ENCODE results near the gene SUPT20HL1. TPM values are rescaled to one million over a fixed set of nuclear protein-coding genes. Genes with fewer than 3 reads are reported as not detected.

SUPT20HL1 gene
- polyA plus RNA-seq, 1 experiment = not detected

DNA sequence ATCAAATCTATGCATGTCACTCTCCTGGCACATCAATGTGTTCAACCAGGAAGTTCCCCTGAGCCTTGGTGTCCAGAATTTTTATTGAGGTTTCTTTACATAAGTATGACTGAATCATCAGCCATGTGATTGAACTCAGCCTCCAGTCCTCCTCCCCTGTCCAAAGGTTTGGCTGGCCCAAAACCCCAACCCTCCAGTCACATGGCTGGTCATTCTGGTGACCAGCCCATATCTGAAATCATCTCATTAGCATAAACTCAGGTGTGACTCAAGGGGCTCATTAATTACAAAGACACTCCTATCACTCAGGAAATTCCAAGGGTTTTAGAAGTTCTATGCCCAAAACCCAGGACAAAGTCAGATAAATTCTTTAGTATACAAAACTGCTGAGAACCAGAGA lies 26.0 kb upstream of the SUPT20HL1 start:
- DNase-seq (ENCODE audit: low read depth) = no peak
- Histone ChIP-seq H3K36me3 (ENCODE audit: control insufficient read depth, insufficient read depth, low read length) (no peaks in the 10 kb centered on the region), H3K27me3 (ENCODE audit: control insufficient read depth, insufficient read depth, low read length) (no peaks in the 10 kb centered on the region), H3K4me3 (ENCODE audit: low read depth, low read length) (no peak overlapping the region)
- TF ChIP-seq, protein P1, sequence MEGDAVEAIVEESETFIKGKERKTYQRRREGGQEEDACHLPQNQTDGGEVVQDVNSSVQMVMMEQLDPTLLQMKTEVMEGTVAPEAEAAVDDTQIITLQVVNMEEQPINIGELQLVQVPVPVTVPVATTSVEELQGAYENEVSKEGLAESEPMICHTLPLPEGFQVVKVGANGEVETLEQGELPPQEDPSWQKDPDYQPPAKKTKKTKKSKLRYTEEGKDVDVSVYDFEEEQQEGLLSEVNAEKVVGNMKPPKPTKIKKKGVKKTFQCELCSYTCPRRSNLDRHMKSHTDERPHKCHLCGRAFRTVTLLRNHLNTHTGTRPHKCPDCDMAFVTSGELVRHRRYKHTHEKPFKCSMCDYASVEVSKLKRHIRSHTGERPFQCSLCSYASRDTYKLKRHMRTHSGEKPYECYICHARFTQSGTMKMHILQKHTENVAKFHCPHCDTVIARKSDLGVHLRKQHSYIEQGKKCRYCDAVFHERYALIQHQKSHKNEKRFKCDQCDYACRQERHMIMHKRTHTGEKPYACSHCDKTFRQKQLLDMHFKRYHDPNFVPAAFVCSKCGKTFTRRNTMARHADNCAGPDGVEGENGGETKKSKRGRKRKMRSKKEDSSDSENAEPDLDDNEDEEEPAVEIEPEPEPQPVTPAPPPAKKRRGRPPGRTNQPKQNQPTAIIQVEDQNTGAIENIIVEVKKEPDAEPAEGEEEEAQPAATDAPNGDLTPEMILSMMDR (IDR thresholded peaks at IDR 0.05; ENCODE audit: insufficient read depth, low read depth, low read length) = no peak
- CTCF ChIA-PET = no interaction called here
- POLR2A ChIA-PET = no interaction called here

DNA sequence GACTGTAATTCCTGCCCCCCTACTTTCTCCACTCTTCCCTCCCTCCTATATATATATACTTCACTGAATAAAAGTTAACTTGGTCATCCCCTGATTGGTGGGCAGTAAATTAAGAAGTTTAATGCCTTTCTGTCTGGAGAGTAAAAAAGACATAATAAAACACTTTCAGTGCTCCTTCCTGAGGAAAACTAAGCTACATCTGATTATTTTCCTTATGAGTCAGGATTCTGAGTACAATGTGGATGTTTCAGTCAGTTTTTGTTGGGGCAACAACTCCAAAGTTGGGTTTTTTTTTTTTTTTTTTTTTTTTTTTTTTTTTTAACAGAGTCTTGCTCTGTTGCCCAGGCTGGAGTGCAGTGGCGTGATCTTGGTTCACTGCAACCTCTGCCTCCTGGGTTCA lies 24.6 kb upstream of the SUPT20HL1 start:
- POLR2A ChIA-PET = interaction anchor here (0.7 kb wide), 1 partner anchor 10 kb away, joined by 4 read pairs; no protein-coding TSS in a partner anchor
- H3K4me3 ChIP-seq (ENCODE audit: low read depth, low read length) = no peak overlapping the region
- no peaks in the 10 kb centered on the region for H3K27me3 ChIP-seq (ENCODE audit: control insufficient read depth, insufficient read depth, low read length)
- TF ChIP-seq, protein P1 (IDR thresholded peaks at IDR 0.05; ENCODE audit: insufficient read depth, low read depth, low read length) = no peak
- no peaks in the 10 kb centered on the region for H3K36me3 ChIP-seq (ENCODE audit: control insufficient read depth, insufficient read depth, low read length)
- CTCF ChIA-PET = no interaction called here
- no peak for DNase-seq (ENCODE audit: low read depth)

DNA sequence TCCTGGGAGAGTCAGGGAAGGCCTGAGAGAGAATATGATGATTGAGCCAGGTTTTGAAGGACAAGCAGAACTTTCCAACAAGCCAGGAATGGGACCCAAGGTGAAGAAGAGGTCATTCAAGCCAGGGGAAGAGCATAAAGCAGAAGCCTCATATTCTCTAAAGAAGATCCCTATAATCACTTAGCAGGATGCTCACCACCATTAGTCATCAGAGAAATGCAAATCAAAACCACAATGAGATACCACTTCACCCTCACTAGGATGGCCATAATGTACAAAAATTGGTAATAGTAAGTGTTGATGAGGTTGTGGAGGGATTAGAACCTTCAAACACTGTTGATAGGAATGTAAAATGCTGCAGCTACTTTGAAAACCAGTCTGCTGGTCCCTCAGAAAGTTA lies 20.5 kb upstream of the SUPT20HL1 start:
- no peak for DNase-seq (ENCODE audit: low read depth)
- H3K36me3 ChIP-seq (ENCODE audit: control insufficient read depth, insufficient read depth, low read length) = no peaks in the 10 kb centered on the region
- ChIA-PET CTCF (no interaction called here), POLR2A (no interaction called here)
- no peak overlapping the region for H3K4me3 ChIP-seq (ENCODE audit: low read depth, low read length)
- TF ChIP-seq, protein P1 (IDR thresholded peaks at IDR 0.05; ENCODE audit: insufficient read depth, low read depth, low read length) = no peak
- H3K27me3 ChIP-seq (ENCODE audit: control insufficient read depth, insufficient read depth, low read length) = no peaks in the 10 kb centered on the region

DNA sequence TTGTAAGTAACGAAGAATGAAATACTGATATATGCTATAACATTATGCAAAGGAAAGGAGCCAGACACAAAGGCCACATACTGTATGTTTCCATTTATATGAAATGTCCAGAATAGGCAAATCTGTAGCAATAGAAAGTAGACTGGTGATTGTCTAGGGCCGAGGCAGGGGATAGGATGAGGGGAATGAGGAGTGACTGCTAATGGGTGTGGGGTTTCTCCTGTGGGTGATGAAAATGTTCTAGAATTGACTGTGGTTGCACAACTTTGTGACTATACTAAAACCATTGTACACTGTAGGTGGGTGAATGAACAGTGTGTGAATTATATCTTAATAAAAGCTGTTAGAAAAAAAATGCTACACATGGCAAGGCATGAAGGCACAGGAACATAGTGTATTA lies 19.9 kb upstream of the SUPT20HL1 start:
- TF ChIP-seq, protein P1 (IDR thresholded peaks at IDR 0.05; ENCODE audit: insufficient read depth, low read depth, low read length) = no peak
- ChIA-PET CTCF (no interaction called here), POLR2A (no interaction called here)
- Histone ChIP-seq H3K4me3 (ENCODE audit: low read depth, low read length) (no peak overlapping the region), H3K27me3 (ENCODE audit: control insufficient read depth, insufficient read depth, low read length) (no peaks in the 10 kb centered on the region), H3K36me3 (ENCODE audit: control insufficient read depth, insufficient read depth, low read length) (no peaks in the 10 kb centered on the region)
- no peak for DNase-seq (ENCODE audit: low read depth)

DNA sequence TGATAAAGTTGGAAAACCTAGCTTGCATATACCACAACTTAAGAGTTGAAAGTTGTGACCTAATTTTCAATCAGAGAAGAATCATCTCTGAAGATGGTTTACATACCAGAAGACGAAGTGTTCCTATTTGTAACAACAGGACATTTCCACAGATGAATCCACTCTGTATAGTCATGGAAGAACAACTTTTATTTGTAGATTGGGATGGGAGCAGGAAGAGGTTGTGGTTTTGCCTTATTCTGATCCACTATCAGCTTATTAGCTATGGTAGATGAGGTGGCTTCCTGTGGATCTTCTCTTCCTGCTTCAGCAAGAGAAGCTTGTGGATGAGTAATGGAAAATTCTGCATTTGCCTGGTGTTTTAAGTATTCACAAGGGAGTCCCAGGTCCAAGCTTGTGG lies 18.6 kb upstream of the SUPT20HL1 start:
- no peaks in the 10 kb centered on the region for H3K27me3 ChIP-seq (ENCODE audit: control insufficient read depth, insufficient read depth, low read length)
- ChIA-PET POLR2A (interaction anchor here (0.6 kb wide), 1 partner anchor 749 kb away, joined by 7 read pairs; no protein-coding TSS in a partner anchor), CTCF (no interaction called here)
- TF ChIP-seq, protein P1 (IDR thresholded peaks at IDR 0.05; ENCODE audit: insufficient read depth, low read depth, low read length) = no peak
- no peak overlapping the region for H3K4me3 ChIP-seq (ENCODE audit: low read depth, low read length)
- DNase-seq (ENCODE audit: low read depth) = peak; percentile 57
- no peaks in the 10 kb centered on the region for H3K36me3 ChIP-seq (ENCODE audit: control insufficient read depth, insufficient read depth, low read length)
